Coronary artery (tissue), 2 donors: ENCODE measurements around the gene ASCC1.
A peak's percentile ranks its signal among the peaks of the same experiment; 100 is the strongest.
"Not testable (repeated sequence)": the region's sequence is repeated elsewhere in the genome, so short reads cannot be mapped to it uniquely, and the experiment has no call there.

Experiments used
- DNase-seq: peaks from one replicate; pipeline ENCODE4 v3.0.0-alpha.2; 2017; ENCODE audit warnings: low spot score
- H3K27ac ChIP-seq, 2 donors: fragments of 200-600 bp; sonication (generic); one replicate each; pipeline ENCODE4 v1.5.1; 2016 to 2019
- H3K4me3 ChIP-seq: fragments of 200-600 bp; sonication (generic); 2 replicates; pipeline ENCODE4 v1.5.1; 2016; ENCODE audit warnings: mild to moderate bottlenecking, moderate library complexity
- CTCF ChIP-seq: fragments of 200-600 bp; sonication (generic); IDR thresholded peaks from one replicate; pipeline ENCODE4 v1.5.1; 2019; ENCODE audit warnings: antibody characterized with exemption

ASCC1 gene

DNA sequence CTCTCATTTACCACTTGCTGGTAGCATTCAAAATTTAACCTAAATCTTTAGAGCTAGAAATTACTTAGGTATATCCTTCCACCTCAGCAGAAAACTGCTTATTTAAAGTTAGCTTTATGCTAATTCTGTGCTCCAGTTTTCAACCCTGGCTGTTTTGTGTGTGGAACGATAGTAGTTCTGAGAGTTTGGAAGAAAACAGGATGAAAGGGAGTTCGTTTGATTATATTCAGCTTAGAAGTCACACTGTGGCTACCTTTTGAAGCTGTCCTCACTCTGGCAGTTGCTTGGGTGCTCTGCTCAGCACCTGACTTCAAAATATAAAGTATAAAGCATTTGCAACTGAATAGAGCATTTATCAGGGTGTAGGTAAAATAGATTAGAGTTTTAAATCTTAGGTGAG lies 2.6 kb upstream of the ASCC1 start:
- no peak for DNase-seq
- no peak for TF ChIP-seq CTCF
- peak overlapping the region; percentile 23 for H3K4me3 ChIP-seq
- H3K27ac ChIP-seq = peak overlapping the region; percentile 66 to 80

- no peak for TF ChIP-seq CTCF
- Histone ChIP-seq H3K4me3 (peak overlapping the region; percentile 23), H3K27ac (peak overlapping the region; percentile 66 to 80)
- DNase-seq = no peak
Measured at GRCh38 chr10:72218325-72218724, 2.2 kb upstream of the ASCC1 start.

DNA sequence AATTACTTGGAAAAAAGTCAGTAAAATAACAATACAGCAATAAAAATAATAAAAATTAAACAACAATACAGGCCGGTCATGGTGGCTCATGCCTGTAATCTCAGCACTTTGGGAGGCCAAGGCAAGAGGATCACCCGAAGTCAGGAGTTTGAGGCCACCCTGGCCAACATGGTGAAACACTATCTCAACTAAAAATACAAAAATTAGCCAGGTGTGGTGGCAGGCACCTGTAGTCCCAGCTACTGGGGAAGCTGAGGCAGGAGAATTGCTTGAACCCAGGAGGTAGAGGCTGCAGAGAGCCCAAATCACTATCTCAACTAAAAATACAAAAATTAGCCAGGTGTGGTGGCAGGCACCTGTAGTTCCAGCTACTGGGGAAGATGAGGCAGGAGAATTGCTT lies 4.2 kb downstream of the ASCC1 start:
- not testable (repeated sequence) for H3K27ac ChIP-seq, DNase-seq, H3K4me3 ChIP-seq

DNA sequence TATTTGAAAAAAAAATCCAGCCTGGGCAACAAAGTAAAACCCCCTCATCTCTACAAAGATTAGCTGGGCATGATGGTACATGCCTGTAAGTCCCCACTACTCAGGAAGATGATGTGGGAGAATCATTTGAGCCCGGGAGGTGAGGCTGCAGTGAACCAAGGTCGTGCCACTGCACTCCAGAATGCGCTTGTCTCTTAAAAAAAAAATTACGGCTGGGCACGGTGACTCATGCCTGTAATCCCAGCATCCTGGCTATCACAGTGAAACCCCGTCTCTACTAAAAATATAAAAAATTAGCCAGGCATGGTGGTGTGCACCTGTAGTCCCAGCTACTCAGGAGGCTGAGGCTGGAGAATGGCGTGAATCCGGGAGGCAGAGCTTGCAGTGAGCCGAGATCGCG lies 4.7 kb downstream of the ASCC1 start:
- not testable (repeated sequence) for DNase-seq, H3K4me3 ChIP-seq, H3K27ac ChIP-seq

GRCh38 chr10:72208526-72208925 lies 7.5 kb downstream of the ASCC1 start:
- not testable (repeated sequence) for H3K4me3 ChIP-seq, H3K27ac ChIP-seq, DNase-seq

DNA sequence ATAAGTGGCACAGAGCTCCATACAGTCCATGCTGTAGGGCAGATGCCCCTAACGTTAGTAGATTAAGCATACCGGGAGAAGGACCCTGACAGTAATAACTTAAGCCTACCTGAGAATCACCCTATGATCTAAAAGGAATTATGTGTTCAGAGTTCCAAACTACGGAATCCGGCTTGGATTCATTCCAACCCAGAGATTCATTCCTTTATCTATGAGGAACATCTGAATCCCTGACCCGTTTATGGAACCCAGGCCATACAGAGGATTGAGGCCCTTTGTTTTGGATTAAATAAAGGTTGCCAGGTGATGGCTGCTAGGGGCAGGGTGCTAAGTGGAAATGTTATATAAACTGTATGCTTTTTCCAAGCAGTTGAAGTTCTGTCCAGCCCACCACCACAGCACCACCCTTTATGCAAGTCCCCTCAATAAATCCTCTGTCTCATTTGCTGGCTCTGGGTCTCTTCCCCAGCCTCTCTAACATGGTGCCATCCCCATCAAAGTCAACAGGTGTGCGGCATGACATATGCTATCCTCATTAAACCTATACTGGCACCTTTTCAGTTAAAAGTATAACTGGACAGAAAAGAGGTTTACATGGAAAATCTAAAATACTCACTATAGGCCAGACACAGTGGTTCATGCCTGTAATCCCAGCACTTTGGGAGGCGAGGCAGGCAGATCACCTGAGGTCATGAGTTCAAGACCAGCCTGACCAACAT lies 9.4 kb downstream of the ASCC1 start:
- H3K4me3 ChIP-seq = no peak overlapping the region
- no peak for TF ChIP-seq CTCF
- H3K27ac ChIP-seq = no peak overlapping the region
- DNase-seq = no peak

DNA sequence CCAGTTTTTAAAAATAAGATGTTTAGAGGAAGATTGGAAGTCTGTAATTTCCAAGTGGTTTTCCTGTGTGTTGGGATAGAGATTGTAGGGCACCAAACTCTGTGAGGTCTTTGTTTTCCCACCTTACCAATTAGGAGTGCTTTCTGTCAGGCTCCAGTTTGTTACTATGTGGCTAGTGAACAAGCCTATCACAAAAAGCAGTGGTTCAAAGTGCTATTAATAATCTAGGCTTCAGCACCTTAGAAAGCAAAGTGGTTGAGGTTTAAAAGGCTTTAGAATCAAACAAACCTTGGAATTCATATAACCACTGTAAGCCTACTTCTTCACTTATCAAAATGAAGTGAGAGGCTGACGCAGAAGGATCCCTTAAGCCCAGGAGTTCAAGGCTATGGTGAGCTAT lies 11.4 kb downstream of the ASCC1 start:
- no peak overlapping the region for H3K27ac ChIP-seq
- H3K4me3 ChIP-seq = no peak overlapping the region
- TF ChIP-seq CTCF = no peak
- DNase-seq = no peak

DNA sequence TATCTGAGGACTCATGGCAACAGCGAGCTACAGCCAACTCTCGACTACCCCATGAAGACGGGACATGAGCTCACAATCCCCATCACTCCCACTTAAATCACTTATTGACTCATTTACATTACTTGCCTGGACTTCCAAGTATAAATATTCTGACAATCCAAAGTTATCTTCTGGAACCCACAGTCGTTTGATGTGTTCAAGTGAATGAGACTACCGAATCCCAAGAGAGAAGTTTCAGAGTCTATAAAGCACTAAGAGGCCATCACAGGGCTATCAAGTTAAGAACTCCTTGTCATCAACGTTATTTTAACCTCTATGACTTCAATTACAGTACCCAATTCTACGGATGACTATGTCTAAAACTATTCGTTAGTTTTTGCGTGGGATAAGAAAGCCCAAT lies 11.8 kb downstream of the ASCC1 start:
- no peak overlapping the region for H3K4me3 ChIP-seq
- no peak overlapping the region for H3K27ac ChIP-seq
- no peak for DNase-seq
- no peak for TF ChIP-seq CTCF

- no peak for DNase-seq
- Histone ChIP-seq H3K4me3 (no peak overlapping the region), H3K27ac (no peak overlapping the region)
- TF ChIP-seq CTCF = no peak
Measured at GRCh38 chr10:72201293-72201692, 14.8 kb downstream of the ASCC1 start.
